Renal cortex interstitium (tissue), 3 donors: ENCODE results near the gene LRTM2. TPM values are rescaled to one million over a fixed set of nuclear protein-coding genes. Genes with fewer than 3 reads are reported as not detected.

ENCODE experiments used
- polyA plus RNA-seq, 3 donors: library from polyadenylated mRNA; unstranded; fragments of 120-200 nt; gene quantifications; one replicate each; pipeline ENCODE4 v1.2.1, GENCODE V29; 2013; ENCODE audit not compliant: insufficient read length in 3 of 3

Gene LRTM2
- polyA plus RNA-seq, 3 donors: 0.30 to 0.62 (median 0.33) TPM

Other genes starting within 250 kb of the LRTM2 start
- 10 to 100 TPM in 2 of 3 donors, 1 to 10 TPM in 1; 9.6 to 15.5 (median 12.5) TPM for gene FBXL14, start 226.0 kb upstream of the LRTM2 start, polyA plus RNA-seq
- 1 to 10 TPM; 5.0 to 8.0 (median 7.4) TPM for gene WNT5B, start 191.3 kb upstream of the LRTM2 start, polyA plus RNA-seq
- gene ADIPOR2, start 129.5 kb upstream of the LRTM2 start, polyA plus RNA-seq: 10 to 100 TPM; 45.9 to 50.6 (median 47.0) TPM
- 1 to 10 TPM; 2.3 to 3.6 (median 2.5) TPM for gene CACNA2D4, start 98.1 kb downstream of the LRTM2 start, polyA plus RNA-seq
- gene DCP1B, start 183.9 kb downstream of the LRTM2 start, polyA plus RNA-seq: 10 to 100 TPM; 29.3 to 32.1 (median 31.0) TPM
- gene CACNA1C, start 232.4 kb downstream of the LRTM2 start, polyA plus RNA-seq: 10 to 100 TPM in 1 of 3 donors, 1 to 10 TPM in 2; 7.2 to 13.1 (median 7.8) TPM